ENCODE data around the gene CD248. TPM values are rescaled to one million over a fixed set of nuclear protein-coding genes. Genes with fewer than 3 reads are reported as not detected.
A peak's percentile ranks its signal among the peaks of the same experiment; 100 is the strongest.

The CD248 gene
- total RNA-seq, 1 experiment from 2014 or later = 2.6 TPM

DNA sequence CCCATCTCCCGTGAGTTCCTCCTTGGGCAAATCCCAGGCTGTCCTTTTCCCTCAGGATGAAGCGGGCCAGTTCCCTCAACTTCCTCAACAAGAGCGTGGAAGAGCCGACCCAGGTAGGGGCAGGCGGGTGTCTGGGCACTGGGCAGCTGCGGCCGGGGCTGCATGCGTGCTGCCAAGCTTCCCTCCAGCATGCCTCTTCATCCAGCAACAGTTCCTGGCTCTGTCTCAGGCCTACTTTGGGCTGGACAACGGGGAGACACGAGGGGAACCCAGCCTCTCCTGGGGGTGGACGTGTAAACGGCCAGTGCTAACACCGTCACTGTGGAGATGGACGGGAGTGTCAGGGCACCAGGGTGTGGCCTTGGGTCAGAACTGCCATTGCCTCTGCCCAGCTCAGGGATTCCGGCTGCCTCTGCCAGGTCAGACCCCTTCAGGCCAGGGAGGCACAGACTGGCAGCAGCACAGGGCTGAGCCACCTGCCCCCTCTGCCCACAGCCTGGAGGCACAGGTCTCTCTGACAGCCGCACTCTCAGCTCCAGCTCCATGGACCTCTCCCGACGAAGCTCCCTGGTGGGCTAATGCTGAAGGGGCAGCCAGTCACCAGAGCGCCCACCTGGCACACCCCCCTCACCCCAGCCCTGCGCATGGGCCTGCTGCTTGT, 50.3 kb downstream of the CD248 start:
- CTCF ChIA-PET = interaction anchor here (1.0 to 4.0 kb wide), 6 partner anchors 15 to 56 kb away, joined by 3 to 33 read pairs (median 19); partner anchors contain the start of gene YIF1A
- ATAC-seq (no peak), DNase-seq (ENCODE audit: low spot score) (no peak)
- Mint-ChIP-seq H3K27me3 (ENCODE audit: low read depth) (no peaks in the 10 kb centered on the region; the same call in 1 of the 2 replicates), H3K36me3 (peaks cover 30% of the 10 kb centered on the region; the same call in 1 of the 2 replicates), H3K9me3 (no peaks in the 10 kb centered on the region), H3K4me3 (peak overlapping the region; percentile 97), H3K27ac (peak overlapping the region; percentile 89; the same call in 1 of the 2 replicates), H3K4me1 (peaks cover 12% of the 10 kb centered on the region)
- POLR2A ChIA-PET = no interaction called here
- TF ChIP-seq ZNF416 (CRISPR knock-in tag; IDR thresholded peaks at IDR 0.05) (no peak), FOXP1 (CRISPR knock-in tag; IDR thresholded peaks at IDR 0.05; ENCODE audit: borderline replicate concordance) (0 out of 2 replicates have a peak, but pooled peaks have one; percentile 5), ZNF138 (CRISPR knock-in tag; conservative IDR thresholded peaks at IDR 0.05) (no peak), NFATC4 (CRISPR knock-in tag; IDR thresholded peaks at IDR 0.05) (no peak)
- TF ChIP-seq, protein P1, sequence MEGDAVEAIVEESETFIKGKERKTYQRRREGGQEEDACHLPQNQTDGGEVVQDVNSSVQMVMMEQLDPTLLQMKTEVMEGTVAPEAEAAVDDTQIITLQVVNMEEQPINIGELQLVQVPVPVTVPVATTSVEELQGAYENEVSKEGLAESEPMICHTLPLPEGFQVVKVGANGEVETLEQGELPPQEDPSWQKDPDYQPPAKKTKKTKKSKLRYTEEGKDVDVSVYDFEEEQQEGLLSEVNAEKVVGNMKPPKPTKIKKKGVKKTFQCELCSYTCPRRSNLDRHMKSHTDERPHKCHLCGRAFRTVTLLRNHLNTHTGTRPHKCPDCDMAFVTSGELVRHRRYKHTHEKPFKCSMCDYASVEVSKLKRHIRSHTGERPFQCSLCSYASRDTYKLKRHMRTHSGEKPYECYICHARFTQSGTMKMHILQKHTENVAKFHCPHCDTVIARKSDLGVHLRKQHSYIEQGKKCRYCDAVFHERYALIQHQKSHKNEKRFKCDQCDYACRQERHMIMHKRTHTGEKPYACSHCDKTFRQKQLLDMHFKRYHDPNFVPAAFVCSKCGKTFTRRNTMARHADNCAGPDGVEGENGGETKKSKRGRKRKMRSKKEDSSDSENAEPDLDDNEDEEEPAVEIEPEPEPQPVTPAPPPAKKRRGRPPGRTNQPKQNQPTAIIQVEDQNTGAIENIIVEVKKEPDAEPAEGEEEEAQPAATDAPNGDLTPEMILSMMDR (IDR thresholded peaks at IDR 0.05) = no peak
- TF ChIP-seq, protein P2, sequence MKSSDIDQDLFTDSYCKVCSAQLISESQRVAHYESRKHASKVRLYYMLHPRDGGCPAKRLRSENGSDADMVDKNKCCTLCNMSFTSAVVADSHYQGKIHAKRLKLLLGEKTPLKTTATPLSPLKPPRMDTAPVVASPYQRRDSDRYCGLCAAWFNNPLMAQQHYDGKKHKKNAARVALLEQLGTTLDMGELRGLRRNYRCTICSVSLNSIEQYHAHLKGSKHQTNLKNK (CRISPR knock-in tag; IDR thresholded peaks at IDR 0.05) = no peak
- TF ChIP-seq, protein P3, sequence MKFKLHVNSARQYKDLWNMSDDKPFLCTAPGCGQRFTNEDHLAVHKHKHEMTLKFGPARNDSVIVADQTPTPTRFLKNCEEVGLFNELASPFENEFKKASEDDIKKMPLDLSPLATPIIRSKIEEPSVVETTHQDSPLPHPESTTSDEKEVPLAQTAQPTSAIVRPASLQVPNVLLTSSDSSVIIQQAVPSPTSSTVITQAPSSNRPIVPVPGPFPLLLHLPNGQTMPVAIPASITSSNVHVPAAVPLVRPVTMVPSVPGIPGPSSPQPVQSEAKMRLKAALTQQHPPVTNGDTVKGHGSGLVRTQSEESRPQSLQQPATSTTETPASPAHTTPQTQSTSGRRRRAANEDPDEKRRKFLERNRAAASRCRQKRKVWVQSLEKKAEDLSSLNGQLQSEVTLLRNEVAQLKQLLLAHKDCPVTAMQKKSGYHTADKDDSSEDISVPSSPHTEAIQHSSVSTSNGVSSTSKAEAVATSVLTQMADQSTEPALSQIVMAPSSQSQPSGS (CRISPR knock-in tag; IDR thresholded peaks at IDR 0.05; ENCODE audit: borderline replicate concordance, low read depth) = no peak

DNA sequence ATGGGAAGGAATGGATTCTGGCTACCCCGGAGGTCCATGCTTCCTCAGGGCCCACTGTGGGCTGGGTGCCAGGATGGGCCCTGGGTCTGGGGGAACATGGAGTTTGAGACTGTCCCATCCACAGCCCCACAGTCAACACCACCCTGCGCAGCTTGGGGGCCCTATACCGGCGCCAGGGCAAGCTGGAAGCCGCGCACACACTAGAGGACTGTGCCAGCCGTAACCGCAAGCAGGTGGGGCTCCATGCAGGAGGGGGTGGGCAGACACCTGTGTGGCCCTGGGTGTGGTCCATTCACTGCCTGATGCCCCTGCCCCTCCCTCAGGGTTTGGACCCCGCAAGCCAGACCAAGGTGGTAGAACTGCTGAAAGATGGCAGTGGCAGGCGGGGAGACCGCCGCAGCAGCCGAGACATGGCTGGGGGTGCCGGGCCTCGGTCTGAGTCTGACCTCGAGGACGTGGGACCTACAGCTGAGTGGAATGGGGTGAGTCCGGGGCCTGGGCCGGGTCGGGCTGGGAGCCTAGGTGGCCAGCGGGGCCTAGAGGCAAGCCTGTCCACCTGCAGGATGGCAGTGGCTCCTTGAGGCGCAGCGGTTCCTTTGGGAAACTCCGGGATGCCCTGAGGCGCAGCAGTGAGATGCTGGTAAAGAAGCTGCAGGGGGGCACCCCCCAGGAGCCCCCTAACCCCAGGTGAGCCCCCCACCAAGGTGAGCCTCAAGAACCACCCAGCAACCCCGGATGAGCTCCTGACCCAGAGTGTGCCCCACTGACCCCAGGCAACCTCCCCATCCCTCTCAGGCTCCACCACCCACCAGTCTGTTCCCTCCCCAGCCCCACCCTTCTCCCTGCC, 51.1 kb downstream of the CD248 start:
- no peak overlapping the region for H3K27ac Mint-ChIP-seq
- no peak for ATAC-seq
- H3K4me1 Mint-ChIP-seq = peaks cover 12% of the 10 kb centered on the region
- DNase-seq (ENCODE audit: low spot score) = no peak
- peaks cover 29% of the 10 kb centered on the region; the same call in 1 of the 2 replicates for H3K36me3 Mint-ChIP-seq
- no peak overlapping the region for H3K4me3 Mint-ChIP-seq
- CTCF ChIA-PET = interaction anchor here (0.7 to 4.0 kb wide), 15 partner anchors 12 to 70 kb away, joined by 3 to 33 read pairs (median 5); partner anchors contain the start of genes RIN1 and YIF1A
- H3K9me3 Mint-ChIP-seq = no peaks in the 10 kb centered on the region
- H3K27me3 Mint-ChIP-seq (ENCODE audit: low read depth) = no peaks in the 10 kb centered on the region; the same call in 1 of the 2 replicates
- POLR2A ChIA-PET = interaction anchor here (0.6 kb wide), 1 partner anchor 43 kb away, joined by 4 read pairs; no protein-coding TSS in a partner anchor
- TF ChIP-seq, protein P4, sequence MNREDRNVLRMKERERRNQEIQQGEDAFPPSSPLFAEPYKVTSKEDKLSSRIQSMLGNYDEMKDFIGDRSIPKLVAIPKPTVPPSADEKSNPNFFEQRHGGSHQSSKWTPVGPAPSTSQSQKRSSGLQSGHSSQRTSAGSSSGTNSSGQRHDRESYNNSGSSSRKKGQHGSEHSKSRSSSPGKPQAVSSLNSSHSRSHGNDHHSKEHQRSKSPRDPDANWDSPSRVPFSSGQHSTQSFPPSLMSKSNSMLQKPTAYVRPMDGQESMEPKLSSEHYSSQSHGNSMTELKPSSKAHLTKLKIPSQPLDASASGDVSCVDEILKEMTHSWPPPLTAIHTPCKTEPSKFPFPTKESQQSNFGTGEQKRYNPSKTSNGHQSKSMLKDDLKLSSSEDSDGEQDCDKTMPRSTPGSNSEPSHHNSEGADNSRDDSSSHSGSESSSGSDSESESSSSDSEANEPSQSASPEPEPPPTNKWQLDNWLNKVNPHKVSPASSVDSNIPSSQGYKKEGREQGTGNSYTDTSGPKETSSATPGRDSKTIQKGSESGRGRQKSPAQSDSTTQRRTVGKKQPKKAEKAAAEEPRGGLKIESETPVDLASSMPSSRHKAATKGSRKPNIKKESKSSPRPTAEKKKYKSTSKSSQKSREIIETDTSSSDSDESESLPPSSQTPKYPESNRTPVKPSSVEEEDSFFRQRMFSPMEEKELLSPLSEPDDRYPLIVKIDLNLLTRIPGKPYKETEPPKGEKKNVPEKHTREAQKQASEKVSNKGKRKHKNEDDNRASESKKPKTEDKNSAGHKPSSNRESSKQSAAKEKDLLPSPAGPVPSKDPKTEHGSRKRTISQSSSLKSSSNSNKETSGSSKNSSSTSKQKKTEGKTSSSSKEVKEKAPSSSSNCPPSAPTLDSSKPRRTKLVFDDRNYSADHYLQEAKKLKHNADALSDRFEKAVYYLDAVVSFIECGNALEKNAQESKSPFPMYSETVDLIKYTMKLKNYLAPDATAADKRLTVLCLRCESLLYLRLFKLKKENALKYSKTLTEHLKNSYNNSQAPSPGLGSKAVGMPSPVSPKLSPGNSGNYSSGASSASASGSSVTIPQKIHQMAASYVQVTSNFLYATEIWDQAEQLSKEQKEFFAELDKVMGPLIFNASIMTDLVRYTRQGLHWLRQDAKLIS (CRISPR knock-in tag; IDR thresholded peaks at IDR 0.05; ENCODE audit: borderline replicate concordance) = no peak
- TF ChIP-seq RORB (CRISPR knock-in tag; IDR thresholded peaks at IDR 0.05) (no peak), ELF4 (CRISPR knock-in tag; IDR thresholded peaks at IDR 0.05; ENCODE audit: low read depth) (no peak), ZNF121 (CRISPR knock-in tag; IDR thresholded peaks at IDR 0.05) (no peak), ZNF263 (CRISPR knock-in tag; IDR thresholded peaks at IDR 0.05; ENCODE audit: low read depth) (no peak)
- TF ChIP-seq, protein P5, sequence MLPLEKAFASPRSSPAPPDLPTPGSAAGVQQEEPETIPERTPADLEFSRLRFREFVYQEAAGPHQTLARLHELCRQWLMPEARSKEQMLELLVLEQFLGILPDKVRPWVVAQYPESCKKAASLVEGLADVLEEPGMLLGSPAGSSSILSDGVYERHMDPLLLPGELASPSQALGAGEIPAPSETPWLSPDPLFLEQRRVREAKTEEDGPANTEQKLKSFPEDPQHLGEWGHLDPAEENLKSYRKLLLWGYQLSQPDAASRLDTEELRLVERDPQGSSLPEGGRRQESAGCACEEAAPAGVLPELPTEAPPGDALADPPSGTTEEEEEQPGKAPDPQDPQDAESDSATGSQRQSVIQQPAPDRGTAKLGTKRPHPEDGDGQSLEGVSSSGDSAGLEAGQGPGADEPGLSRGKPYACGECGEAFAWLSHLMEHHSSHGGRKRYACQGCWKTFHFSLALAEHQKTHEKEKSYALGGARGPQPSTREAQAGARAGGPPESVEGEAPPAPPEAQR (CRISPR knock-in tag; IDR thresholded peaks at IDR 0.05) = no peak
- TF ChIP-seq, protein P6, sequence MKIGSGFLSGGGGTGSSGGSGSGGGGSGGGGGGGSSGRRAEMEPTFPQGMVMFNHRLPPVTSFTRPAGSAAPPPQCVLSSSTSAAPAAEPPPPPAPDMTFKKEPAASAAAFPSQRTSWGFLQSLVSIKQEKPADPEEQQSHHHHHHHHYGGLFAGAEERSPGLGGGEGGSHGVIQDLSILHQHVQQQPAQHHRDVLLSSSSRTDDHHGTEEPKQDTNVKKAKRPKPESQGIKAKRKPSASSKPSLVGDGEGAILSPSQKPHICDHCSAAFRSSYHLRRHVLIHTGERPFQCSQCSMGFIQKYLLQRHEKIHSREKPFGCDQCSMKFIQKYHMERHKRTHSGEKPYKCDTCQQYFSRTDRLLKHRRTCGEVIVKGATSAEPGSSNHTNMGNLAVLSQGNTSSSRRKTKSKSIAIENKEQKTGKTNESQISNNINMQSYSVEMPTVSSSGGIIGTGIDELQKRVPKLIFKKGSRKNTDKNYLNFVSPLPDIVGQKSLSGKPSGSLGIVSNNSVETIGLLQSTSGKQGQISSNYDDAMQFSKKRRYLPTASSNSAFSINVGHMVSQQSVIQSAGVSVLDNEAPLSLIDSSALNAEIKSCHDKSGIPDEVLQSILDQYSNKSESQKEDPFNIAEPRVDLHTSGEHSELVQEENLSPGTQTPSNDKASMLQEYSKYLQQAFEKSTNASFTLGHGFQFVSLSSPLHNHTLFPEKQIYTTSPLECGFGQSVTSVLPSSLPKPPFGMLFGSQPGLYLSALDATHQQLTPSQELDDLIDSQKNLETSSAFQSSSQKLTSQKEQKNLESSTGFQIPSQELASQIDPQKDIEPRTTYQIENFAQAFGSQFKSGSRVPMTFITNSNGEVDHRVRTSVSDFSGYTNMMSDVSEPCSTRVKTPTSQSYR (CRISPR knock-in tag; IDR thresholded peaks at IDR 0.05) = no peak
- TF ChIP-seq, protein P7, sequence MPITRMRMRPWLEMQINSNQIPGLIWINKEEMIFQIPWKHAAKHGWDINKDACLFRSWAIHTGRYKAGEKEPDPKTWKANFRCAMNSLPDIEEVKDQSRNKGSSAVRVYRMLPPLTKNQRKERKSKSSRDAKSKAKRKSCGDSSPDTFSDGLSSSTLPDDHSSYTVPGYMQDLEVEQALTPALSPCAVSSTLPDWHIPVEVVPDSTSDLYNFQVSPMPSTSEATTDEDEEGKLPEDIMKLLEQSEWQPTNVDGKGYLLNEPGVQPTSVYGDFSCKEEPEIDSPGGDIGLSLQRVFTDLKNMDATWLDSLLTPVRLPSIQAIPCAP (CRISPR knock-in tag; IDR thresholded peaks at IDR 0.05) = no peak
- TF ChIP-seq, protein P8, sequence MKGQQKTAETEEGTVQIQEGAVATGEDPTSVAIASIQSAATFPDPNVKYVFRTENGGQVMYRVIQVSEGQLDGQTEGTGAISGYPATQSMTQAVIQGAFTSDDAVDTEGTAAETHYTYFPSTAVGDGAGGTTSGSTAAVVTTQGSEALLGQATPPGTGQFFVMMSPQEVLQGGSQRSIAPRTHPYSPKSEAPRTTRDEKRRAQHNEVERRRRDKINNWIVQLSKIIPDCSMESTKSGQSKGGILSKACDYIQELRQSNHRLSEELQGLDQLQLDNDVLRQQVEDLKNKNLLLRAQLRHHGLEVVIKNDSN (CRISPR knock-in tag; IDR thresholded peaks at IDR 0.05) = no peak
- TF ChIP-seq, protein P9, sequence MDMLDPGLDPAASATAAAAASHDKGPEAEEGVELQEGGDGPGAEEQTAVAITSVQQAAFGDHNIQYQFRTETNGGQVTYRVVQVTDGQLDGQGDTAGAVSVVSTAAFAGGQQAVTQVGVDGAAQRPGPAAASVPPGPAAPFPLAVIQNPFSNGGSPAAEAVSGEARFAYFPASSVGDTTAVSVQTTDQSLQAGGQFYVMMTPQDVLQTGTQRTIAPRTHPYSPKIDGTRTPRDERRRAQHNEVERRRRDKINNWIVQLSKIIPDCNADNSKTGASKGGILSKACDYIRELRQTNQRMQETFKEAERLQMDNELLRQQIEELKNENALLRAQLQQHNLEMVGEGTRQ (CRISPR knock-in tag; IDR thresholded peaks at IDR 0.05) = no peak
